Stimulated activated CD8-positive, alpha-beta memory T cell treated with anti-CD3 and anti-CD28 coated beads, Interleukin-4, amount 100 ng/mL, for 4 hours (primary cell): ENCODE data around the gene TSNAX.
"Not testable (repeated sequence)": the region's sequence is repeated elsewhere in the genome, so short reads cannot be mapped to it uniquely, and the experiment has no call there.

ENCODE experiments used
- DNase-seq, 2 donors: peaks; one replicate each; pipeline ENCODE4 v3.0.0-alpha.2; 2020; ENCODE audit warnings: low read depth in 2 of 2, low spot score in 1 of 2

Gene TSNAX

DNA sequence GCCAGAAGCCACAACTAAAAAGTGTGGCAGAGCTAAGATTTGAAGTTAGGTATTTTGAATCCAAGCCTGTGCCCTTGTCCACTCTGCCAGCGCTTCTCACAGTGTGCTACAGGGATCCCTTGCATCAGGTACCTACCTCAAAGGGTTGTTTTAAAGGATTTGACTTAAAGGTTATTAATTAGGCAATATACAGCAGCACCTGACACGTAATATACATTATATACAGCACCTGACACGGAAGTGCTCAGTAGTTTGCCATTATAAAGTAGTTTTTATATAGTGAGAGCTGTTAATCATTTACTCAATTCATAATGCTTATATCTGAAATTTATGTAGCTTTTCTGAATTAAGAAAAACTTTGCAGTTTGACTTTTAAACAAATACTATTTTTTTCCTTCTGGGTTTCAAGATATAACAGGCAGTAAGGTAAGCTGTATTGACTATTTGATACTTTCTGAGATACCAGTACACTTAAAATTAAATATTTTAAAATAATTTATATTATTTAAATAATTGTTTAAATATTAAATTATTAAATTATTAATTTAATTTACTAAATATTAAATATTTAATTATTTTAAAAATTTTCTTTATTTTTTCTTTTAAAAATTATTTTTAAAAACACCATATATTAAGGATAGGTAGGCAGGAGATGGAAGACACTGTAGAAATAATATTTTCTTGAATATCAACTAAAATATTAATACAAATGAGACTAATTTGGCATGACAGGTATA is 33.3 kb downstream of the TSNAX start:
- no peak for DNase-seq

DNA sequence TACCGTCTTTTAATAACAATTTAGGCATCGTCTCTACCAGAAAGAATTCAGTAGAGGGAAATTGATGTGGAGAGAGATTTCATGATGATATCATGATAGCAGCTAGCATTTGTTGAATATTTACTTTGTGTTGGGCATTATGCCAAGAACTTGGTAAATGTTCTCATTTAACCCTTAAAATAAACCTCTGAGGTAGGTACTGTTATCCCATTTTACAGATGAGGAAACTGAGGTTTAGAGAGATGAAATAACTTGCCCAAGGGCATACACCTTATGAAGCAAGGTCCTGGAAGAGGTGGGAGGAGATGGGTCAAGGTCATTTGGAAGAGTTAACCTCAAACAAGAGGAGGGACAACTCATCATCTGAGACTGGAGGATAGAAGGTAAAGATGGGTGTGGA is 34.8 kb downstream of the TSNAX start:
- no peak for DNase-seq

DNA sequence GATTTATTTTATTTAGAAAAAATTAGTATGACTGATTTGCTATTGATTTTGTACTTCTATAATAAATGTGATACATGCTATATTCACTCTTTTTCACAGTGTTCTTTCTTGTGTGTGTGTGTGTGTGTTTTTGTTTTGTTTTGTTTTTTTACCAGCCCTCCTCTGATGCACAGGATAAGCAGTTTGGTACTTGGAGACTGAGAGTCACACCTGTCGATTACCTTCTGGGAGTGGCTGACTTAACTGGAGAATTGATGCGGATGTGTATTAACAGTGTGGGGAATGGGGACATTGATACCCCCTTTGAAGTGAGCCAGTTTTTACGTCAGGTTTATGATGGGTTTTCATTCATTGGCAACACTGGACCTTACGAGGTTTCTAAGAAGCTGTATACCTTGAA is 35.9 kb downstream of the TSNAX start:
- no peak for DNase-seq

DNA sequence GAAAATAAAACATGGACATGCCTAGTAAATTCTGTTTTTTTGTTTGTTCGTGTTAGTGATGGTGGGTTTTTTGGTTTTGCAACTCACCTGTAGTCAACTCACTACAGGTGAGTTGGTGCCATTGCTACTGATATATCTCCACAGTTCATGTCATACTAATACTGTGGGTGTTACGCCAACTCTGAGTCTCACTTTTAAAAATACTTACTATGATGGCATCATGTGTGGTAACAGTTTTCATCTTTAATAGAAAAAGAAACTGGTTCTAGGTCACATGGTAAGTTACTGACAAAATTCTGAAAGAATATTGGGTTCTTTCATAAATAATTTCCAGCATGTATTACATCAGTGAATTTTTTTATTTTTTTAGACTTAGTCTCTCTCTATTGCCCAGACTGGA is 38.0 kb downstream of the TSNAX start:
- no peak for DNase-seq

DNA sequence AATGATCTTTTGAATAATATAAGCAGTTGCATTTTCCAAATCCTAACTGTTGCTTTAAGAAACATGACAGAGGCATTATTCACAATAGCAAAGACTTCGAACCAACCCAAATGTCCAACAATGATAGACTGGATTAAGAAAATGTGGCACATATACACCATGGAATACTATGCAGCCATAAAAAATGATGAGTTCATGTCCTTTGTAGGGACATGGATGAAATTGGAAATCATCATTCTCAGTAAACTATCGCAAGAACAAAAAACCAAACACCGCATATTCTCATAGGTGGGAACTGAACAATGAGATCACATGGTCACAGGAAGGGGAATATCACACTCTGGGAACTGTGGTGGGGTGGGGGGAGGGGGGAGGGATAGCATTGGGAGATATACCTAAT is 41.8 kb downstream of the TSNAX start:
- DNase-seq: not testable (repeated sequence)

DNA sequence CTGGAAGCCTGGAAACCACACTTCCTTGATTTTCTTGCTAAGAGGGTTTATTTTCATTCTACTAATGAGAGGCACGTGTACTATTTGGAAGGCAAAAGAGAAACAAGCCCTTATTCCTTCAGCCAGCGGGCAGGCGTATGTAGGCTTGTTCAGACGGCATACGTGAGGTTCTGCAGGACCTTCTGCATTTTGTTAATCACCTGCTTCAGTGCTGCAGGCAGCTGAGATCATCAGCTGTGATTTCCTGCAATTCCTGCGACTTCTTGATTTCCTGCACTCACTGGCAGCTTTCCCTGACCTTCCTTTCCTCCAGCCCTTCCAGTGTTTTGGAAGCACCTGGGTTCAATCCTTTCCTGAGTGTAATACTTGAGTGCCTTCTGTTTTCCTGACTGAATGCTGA is 43.4 kb downstream of the TSNAX start:
- DNase-seq: no peak

DNA sequence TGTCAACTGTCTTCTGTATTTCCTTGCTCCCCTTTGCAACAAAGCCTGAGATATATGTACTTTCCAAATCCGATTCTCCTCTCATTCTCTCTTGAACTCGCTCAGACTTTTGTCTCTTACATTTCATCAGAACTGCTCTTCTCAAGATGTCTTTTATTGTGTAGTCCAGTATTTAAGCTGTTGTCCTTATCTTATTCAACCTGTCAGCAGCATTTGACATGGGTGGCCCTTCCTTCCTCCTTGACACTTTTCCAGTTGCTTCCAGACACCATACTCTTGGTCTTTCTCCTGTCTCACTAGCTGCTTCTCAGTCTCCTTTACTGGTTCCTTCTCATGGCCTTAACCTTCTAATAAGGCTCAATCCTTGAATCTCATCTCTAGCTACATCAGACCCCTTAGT is 47.0 kb downstream of the TSNAX start:
- DNase-seq: no peak

DNA sequence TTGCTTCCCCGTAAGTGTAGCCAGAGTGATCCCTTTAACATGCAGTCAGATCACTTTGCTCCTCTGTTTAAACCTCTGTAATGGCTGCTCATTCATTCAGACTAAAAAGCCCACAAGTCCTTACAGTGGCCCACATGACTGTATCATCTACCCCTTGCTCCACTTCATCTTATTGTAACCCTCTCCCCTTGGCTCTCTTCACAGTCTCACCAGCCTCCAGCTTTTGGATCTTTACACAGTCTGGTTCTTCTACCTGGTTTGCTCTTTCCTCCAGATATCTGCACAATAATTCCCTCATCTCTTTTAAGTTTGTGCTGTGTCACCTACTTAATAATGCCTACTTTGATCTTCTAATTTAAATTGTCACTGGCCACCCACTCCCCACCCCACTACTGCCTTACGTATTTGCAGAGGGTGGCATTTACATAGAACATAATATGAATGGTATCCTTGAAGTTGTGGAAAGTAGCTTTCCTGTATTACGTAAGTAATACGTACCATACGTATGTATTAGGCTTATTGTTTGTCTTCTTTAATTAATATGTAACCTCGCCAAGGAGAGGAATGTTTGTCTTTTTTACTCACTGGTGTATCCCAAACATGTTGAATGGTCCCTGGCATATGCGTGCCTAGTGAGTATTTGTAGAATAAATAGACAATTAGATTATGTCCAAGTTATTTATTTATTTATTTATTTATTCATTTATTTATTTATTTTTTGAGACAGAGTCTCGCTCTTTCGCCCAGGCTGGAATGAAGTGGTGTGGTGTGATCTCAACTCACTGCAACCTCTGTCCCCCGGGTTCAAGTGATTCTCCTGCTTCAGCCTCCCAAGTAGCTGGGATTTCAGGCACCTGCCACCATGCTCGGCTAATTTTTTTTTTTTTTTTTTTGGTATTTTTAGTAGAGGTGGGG is 48.6 kb downstream of the TSNAX start:
- DNase-seq: no peak

DNA sequence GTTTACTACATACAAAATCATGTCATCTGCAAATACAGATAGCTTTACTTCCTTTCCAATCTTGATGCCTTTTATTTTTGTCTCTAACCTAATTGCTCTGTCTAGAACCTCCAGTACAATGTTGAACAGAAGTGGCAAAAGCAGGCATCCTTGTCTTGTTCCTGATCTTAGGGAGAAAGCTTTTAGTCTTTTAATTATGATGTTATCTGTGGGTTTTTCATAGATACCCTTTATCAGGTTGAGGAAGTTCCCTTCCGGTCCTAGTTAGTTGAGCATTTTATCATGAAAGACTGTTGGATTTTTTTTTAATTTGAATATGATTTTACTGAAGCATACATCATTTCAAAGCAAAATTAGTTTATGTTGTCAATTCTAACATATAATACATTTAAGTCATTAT is 52.4 kb downstream of the TSNAX start:
- no peak for DNase-seq

DNA sequence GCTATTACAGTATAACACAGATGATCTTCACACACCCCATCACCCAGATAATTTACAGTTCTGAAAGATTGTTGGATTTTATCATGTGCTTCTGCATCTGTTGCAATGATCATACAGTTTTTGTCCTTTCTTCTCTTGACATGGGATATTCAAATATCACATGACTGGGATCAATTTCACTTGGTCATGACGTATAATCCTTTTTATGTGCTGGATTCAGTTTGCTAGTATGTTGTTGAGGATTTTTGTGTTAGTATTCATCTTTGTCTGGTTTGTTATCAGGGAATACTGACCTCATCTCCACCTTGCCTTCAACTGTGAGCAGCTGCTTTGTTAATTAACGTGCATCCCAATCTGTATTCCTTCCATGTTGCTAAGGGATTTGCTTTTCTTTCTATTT is 53.4 kb downstream of the TSNAX start:
- DNase-seq: no peak

DNA sequence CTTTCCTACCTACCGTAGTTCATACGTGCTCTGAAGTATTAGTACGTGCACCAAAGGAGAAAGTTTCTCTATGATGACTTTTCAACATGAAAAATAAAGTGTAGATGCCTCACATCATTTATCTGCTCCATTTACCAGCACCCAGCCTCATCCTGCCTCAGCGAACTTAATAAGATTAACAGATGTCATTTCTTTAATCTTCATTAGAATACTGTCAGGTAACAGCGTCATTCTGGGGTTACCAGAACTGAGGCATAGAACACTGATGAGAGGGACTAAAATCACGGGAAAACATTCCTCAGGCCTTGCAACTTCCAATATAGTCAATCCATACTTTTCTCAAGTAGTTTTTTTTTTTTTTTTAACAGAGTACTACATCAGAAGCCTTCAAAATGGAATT is 54.9 kb downstream of the TSNAX start:
- no peak for DNase-seq

DNA sequence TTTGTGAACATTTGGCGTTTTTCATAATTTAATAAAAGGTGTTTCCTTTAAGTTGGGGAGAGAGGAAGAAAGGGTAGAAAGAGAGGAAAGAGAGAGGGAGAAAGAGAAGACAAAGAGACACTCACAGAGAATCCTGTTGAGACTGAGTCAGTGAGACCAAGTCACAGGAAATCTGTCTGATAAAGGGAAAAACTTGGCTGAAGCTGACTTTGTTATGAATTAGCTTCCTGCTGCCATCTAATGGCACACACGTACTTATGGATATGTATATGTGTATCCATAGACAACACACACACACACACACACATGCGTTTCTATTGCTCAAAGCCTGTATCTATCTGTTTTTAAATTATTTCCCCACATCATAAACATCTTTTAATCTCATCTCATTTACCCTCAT is 55.6 kb downstream of the TSNAX start:
- DNase-seq: no peak

DNA sequence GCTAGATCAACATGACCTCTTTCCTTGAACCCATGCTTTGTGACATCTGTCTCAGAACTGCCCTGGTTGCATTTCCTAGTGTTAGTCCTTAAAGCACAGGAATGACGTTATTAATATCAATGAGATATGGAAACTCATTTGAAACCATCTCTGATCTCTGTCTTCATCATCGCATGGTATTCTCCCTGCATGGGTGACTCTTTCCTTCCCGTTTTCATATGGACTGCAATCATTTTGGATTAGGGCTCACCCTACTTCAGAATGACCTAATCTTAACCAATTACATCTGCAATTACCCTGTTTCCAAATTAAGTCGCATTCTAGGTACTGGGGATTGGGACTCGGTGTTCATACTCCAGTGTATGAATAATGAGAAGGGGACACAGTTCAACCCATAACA is 56.5 kb downstream of the TSNAX start:
- DNase-seq: no peak

DNA sequence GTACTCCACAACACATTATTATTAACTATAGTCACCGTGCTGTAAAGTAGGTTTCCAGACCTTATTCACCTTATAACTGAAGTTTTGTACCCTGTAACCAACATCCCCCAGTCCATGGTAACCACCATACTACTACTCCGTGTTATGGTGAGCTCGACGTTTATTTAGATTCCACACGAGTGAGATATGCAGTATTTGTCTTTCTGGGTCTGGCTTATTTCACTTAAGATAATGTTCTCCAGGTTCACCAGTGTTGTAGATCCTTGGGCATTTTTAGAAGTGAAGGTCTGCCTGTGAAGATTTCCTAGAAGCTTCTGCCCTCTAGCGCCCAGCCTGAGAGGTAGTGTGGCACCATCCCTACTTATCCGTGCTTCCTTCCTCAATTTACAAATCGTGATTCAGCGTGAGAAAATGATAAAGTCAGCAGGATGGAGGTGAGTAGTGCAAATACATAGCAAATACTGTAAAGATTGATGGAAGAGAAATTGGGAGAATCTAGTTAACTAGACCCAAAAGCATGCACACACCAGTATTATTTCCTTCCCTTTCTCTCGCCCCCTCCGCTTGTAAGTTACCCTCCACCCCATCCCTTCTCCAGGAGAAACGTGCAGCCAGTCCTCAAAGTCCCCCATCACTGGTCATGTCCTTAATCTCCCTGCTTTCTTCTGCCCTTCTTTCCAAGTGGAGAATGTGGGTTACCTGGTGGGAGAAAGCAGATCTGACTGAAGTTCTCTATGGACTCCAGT is 62.2 kb downstream of the TSNAX start:
- DNase-seq: no peak

DNA sequence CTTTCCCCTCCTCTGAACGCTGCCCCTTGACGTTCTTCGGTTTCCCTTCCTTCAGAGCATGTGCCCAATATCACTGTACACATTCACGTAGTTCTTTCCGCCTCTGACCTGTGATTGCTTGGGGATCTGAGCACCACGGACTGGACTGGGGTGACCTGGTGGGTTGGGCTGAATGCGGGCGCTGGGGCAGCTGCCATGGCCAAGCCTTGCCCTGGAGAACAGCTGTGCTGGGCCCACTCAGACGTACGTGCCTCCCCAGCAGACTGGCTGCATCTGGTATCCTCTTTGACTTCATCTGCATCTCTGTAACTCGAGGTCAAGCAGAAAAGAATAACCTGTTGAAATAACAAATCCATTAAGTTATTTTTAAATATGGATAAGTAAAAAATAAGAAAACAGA is 63.0 kb downstream of the TSNAX start:
- no peak for DNase-seq

DNA sequence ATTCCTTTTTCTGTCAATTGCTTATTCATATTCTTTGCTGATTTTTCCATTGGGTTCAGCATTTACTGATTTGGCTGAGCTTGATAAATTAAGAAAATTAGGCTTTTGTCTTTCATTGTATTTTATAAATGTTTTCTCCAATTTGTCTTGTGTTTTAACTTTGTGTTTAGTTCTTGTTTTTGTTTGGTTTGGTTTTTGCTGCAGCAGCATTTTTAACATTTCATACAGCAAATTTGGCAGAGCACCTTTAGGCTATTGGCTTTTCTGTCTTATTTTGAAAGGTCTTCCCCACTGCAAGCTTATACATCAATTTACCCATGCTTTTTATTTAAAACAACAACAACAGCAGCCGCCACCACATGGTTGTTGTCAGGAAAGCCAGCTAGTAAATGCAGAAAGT is 64.3 kb downstream of the TSNAX start:
- no peak for DNase-seq

DNA sequence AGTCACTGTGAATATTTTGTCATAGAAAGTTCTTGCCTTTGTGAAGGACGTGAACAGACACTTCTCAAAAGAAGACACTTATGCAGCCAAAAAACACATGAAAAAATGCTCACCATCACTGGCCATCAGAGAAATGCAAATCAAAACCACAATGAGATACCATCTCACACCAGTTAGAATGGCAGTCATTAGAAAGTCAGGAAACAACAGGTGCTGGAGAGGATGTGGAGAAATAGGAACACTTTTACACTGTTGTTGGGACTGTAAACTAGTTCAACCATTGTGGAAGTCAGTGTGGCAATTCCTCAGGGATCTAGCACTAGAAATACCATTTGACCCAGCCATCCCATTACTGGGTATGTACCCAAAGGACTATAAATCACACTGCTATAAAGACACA is 64.8 kb downstream of the TSNAX start:
- DNase-seq: not testable (repeated sequence)

DNA sequence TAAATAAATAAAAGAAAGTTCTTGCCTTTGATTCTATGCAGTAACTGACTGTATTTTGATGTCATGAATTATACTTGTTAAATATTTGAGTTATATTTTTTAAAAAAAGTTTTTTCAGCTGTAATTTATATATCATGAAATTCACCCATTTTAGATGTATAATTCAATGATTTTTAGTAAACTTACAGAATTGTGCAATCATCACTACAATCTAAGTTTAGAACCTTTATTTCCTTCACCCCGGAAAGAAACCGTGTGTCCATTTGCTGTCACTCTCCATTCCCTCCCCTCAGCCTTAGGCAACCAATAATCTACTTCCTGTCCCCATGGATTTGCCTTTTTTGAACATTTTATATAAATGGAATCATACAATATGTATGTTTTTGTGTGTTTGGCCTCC is 65.7 kb downstream of the TSNAX start:
- DNase-seq: no peak

DNA sequence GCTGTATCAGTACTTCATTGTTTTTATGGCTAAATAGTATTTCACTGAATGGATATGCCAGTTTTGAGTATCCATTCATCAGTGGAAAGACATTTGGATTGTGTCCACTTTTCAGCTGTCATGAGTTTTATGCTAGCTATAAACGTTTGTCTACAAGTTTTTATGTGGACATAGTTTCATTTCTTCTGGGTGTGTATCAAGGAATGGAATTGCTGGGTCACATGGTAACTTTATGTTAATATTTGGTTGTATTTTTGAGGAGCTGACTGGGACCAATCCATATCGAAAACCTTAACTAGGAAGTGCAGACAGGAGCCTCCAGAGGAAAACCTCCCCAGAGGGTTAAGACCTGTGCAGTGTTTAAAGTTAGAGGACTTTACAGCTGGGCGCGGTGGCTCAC is 66.3 kb downstream of the TSNAX start:
- DNase-seq: no peak

DNA sequence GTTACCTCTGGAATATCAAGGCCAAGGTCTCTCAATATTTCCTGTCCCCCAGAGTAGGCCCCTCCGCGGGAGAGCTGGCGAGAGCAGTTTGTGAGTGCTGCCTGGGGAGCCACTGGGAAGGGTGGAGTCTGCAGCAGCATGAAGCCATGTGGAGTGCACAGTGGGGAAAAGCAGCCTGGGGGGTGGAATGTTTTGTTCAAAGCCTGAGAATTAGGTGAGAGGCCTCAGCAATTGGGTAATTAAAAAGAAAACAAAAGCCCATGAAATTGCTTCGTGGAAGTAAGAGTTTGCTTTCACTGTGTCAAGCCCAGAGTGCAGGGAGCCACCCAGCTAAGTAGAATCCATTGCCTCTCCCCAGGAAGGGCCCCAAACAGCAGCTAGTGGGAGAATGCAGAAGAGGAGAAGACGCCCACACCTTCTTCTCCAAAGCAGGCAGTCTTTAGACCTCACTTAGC is 67.9 kb downstream of the TSNAX start:
- no peak for DNase-seq

DNA sequence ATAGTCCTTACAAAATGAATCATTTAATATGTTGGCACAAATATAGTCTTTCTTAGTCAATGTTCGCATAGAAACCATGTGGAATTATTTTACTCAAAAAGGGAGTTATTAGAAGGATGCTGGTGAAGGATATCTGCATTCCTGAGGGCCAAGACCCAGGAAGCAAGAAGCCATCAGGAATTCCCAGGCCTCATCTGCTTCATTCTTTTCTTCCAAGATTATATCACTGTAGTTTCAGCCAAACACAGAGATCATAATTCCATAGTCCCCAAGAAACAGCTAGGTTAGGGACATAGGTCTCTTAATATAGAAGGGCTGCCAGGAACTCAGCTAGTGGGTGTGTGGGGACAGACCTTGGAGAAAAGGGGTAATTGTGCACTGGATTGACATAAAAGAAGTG is 69.5 kb downstream of the TSNAX start:
- DNase-seq: no peak

DNA sequence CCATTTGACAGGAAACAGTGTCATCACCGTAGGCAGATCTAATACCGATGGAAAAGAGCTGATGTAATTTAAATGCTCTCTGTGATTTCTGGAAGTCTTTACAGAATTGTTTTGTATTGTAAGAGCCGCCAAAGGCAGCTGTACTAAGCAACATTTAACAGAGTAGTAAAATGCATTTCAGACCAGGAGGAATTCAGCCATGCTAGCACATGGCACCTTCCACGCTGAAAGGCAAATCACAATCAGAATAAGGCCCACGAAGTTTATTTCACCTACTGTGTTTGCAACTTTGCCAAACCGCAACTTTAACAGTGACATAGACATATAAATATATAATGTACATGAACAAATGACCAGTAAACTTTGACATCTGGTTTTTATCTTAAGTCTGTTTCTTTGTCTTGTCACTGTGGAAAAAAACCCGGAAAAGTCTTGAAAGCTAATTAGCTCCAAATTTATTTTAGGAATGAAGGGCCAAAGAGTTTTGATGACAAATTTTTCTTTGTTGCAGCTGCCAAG is 72.0 kb downstream of the TSNAX start:
- DNase-seq: no peak
